Measurements from ENCODE around the gene ZNF662. TPM values are rescaled to one million over a fixed set of nuclear protein-coding genes. Genes with fewer than 3 reads are reported as not detected.

Gene ZNF662
- total and polyA plus RNA-seq, 2 experiments from 2014 or later = 0.07 TPM; not detected in 1

DNA sequence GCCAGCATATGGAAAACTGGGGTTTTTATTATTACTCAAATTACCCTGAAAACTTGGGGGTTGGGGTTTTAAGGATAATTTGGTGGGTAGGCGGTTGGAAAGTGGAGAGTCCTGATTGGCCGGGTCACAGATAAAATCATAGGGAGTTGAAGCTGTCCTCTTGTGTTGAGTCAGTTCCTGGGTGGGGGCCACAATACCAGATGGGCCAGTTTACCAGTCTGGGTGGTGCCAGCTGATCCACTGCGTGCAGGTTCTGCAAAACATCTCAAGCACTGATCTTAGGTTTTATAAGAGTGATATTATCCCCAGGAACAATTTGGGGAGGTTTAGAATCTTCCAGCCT, 4.9 kb upstream of the ZNF662 start:
- TF ChIP-seq EZH2phosphoT487 (IDR thresholded peaks at IDR 0.05; ENCODE audit: low read depth, severe bottlenecking, unreplicated experiment) = no peak
- no peak for TF ChIP-seq EZH2 (IDR thresholded peaks at IDR 0.05; ENCODE audit: borderline replicate concordance)
- TF ChIP-seq, protein P1, sequence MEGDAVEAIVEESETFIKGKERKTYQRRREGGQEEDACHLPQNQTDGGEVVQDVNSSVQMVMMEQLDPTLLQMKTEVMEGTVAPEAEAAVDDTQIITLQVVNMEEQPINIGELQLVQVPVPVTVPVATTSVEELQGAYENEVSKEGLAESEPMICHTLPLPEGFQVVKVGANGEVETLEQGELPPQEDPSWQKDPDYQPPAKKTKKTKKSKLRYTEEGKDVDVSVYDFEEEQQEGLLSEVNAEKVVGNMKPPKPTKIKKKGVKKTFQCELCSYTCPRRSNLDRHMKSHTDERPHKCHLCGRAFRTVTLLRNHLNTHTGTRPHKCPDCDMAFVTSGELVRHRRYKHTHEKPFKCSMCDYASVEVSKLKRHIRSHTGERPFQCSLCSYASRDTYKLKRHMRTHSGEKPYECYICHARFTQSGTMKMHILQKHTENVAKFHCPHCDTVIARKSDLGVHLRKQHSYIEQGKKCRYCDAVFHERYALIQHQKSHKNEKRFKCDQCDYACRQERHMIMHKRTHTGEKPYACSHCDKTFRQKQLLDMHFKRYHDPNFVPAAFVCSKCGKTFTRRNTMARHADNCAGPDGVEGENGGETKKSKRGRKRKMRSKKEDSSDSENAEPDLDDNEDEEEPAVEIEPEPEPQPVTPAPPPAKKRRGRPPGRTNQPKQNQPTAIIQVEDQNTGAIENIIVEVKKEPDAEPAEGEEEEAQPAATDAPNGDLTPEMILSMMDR (IDR thresholded peaks at IDR 0.05; ENCODE audit: poor library complexity) = no peak
- WGBS (ENCODE audit: low lambda C conversion rate, missing lambda C conversion rate) = 89% methylated on average over 3 of the region's 3 CpGs
- no peaks in the 10 kb centered on the region for H3K9me2 ChIP-seq (replicated peaks; ENCODE audit: insufficient read depth)

DNA sequence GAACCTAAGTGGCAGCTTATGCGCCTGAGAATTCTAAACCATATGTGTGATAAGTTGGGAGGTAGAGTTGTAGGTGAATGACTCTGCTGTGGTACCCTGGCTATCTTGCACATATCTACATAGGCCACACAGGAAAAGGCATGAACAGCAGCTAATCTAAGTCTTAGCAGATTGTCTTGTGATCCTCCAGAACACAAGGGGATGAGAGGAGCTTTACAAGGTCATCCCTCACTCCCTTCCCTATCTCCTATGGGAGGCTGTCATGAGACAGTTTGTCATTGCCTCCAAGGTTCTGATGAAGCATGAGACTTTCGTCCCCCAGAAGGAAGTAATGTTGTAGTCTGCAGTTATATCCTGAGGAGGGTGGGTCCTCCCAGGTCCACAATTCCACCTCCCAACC, 3.7 kb upstream of the ZNF662 start:
- no peaks in the 10 kb centered on the region for H3K4me1 ChIP-seq (ENCODE audit: insufficient read depth)
- H3K27me3 ChIP-seq = no peaks in the 10 kb centered on the region
- H3K36me3 ChIP-seq (replicated peaks; ENCODE audit: insufficient read depth, low read depth) = no peaks in the 10 kb centered on the region
- no peak overlapping the region for H3K4me3 ChIP-seq
- 83% methylated on average over 2 of the region's 2 CpGs for WGBS (ENCODE audit: low lambda C conversion rate, missing lambda C conversion rate)
- H3K79me2 ChIP-seq = no peaks in the 10 kb centered on the region
- H4K20me1 ChIP-seq (ENCODE audit: insufficient read depth, poor library complexity, severe bottlenecking) = no peaks in the 10 kb centered on the region
- H3K27ac ChIP-seq = no peak overlapping the region
- no peak overlapping the region for H2AFZ ChIP-seq
- H3K9me3 ChIP-seq (ENCODE audit: low read depth) = no peaks in the 10 kb centered on the region
- DNase-seq (ENCODE audit: low spot score) = no peak
- H3K9me2 ChIP-seq (replicated peaks; ENCODE audit: insufficient read depth) = no peaks in the 10 kb centered on the region
- TF ChIP-seq, protein P1 (IDR thresholded peaks at IDR 0.05; ENCODE audit: poor library complexity) = no peak
- TF ChIP-seq EZH2phosphoT487 (IDR thresholded peaks at IDR 0.05; ENCODE audit: low read depth, severe bottlenecking, unreplicated experiment) = no peak
- no peak for TF ChIP-seq EZH2 (IDR thresholded peaks at IDR 0.05; ENCODE audit: borderline replicate concordance)
- H3K4me2 ChIP-seq = no peak overlapping the region

More for the DNA sequence above, 4.9 kb upstream of the ZNF662 start:
- H3K4me2 ChIP-seq = no peak overlapping the region
- no peaks in the 10 kb centered on the region for H3K9me3 ChIP-seq (ENCODE audit: low read depth)
- H4K20me1 ChIP-seq (ENCODE audit: insufficient read depth, poor library complexity, severe bottlenecking) = no peaks in the 10 kb centered on the region
- H3K4me1 ChIP-seq (ENCODE audit: insufficient read depth) = no peaks in the 10 kb centered on the region
- no peaks in the 10 kb centered on the region for H3K27me3 ChIP-seq
- no peak overlapping the region for H2AFZ ChIP-seq
- no peaks in the 10 kb centered on the region for H3K36me3 ChIP-seq (replicated peaks; ENCODE audit: insufficient read depth, low read depth)
- DNase-seq (ENCODE audit: low spot score) = no peak
- no peaks in the 10 kb centered on the region for H3K79me2 ChIP-seq
- H3K27ac ChIP-seq = no peak overlapping the region
- H3K4me3 ChIP-seq = no peak overlapping the region

DNA sequence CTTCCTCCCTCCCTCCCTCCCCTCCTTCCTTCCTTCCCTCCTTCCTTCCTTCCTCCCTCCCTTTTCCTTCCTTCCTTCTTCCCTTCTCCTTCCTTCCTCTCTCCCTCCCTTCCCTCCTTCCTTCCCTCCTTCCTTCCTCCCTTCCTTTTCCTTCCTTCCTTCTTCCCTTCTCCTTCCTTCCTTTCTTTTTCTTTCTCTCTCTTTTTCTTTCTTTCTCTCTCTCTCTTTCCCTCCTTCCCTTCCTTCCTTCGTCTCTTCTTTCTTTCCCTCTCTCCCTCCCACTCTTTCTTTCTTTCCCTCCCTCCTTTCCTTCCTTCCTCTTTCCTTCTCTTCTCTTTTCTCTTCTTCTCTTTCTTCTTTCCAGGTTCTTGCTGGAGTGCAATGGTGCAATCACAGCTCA, 1.9 kb upstream of the ZNF662 start:
- WGBS (ENCODE audit: low lambda C conversion rate, missing lambda C conversion rate) = 100% methylated on average over 1 of the region's 1 CpG
- H3K36me3 ChIP-seq (replicated peaks; ENCODE audit: insufficient read depth, low read depth) = no peaks in the 10 kb centered on the region

More for the DNA sequence above, 1.9 kb upstream of the ZNF662 start:
- H2AFZ ChIP-seq = no peak overlapping the region
- H3K27me3 ChIP-seq = no peaks in the 10 kb centered on the region
- no peaks in the 10 kb centered on the region for H3K9me2 ChIP-seq (replicated peaks; ENCODE audit: insufficient read depth)
- no peaks in the 10 kb centered on the region for H3K79me2 ChIP-seq
- no peaks in the 10 kb centered on the region for H3K9me3 ChIP-seq (ENCODE audit: low read depth)
- TF ChIP-seq, protein P1 (IDR thresholded peaks at IDR 0.05; ENCODE audit: poor library complexity) = no peak
- TF ChIP-seq EZH2 (IDR thresholded peaks at IDR 0.05; ENCODE audit: borderline replicate concordance) (no peak), EZH2phosphoT487 (IDR thresholded peaks at IDR 0.05; ENCODE audit: low read depth, severe bottlenecking, unreplicated experiment) (no peak)
- H3K4me1 ChIP-seq (ENCODE audit: insufficient read depth) = no peaks in the 10 kb centered on the region
- no peak for DNase-seq (ENCODE audit: low spot score)
- no peak overlapping the region for H3K4me3 ChIP-seq
- H3K4me2 ChIP-seq = no peak overlapping the region
- no peaks in the 10 kb centered on the region for H4K20me1 ChIP-seq (ENCODE audit: insufficient read depth, poor library complexity, severe bottlenecking)
- H3K27ac ChIP-seq = no peak overlapping the region
